GM12801 (cell line): Measurements from ENCODE around the gene STK35.

Source experiments
- CTCF ChIP-seq: IDR thresholded peaks from one replicate; pipeline ENCODE4 v1.5.1; 2011; ENCODE audit warnings: control low read depth; ENCODE audit not compliant: insufficient read length; ENCODE audit errors: extremely low read depth

The STK35 gene

GRCh38 chr20:2179949-2180348 lies 78.3 kb downstream of the STK35 start:
- TF ChIP-seq CTCF: no peak

GRCh38 chr20:2183381-2183780 lies 81.8 kb downstream of the STK35 start:
- no peak for TF ChIP-seq CTCF

- no peak for TF ChIP-seq CTCF
Observed at GRCh38 chr20:2195614-2196013, 94.0 kb downstream of the STK35 start.

GRCh38 chr20:2197166-2197565 lies 95.5 kb downstream of the STK35 start:
- TF ChIP-seq CTCF: no peak
